ENCODE data around the gene PIGB. TPM values are rescaled to one million over a fixed set of nuclear protein-coding genes. Genes with fewer than 3 reads are reported as not detected.

Gene PIGB
- total and polyA plus RNA-seq, 4 donors, result 3.4 to 9.7 (median 4.8) TPM

GRCh38 chr15:55348281-55348778 lies 29.3 kb downstream of the PIGB start (continued):
- no peak for TF ChIP-seq ZBTB33 (IDR thresholded peaks at IDR 0.05)
- TF ChIP-seq TAF1 (conservative IDR thresholded peaks at IDR 0.05), result no peak
- TF ChIP-seq GABPA (IDR thresholded peaks at IDR 0.05 in 1 of 2, conservative IDR thresholded peaks at IDR 0.05 in 1 of 2), result no peak
- no peak for TF ChIP-seq HNF4G (IDR thresholded peaks at IDR 0.05)
- TF ChIP-seq FOXA1 (IDR thresholded peaks at IDR 0.05), result no peak
- no peak for TF ChIP-seq NR2F2 (IDR thresholded peaks at IDR 0.05)
- no peak for TF ChIP-seq HNF4A (conservative IDR thresholded peaks at IDR 0.05)
- TF ChIP-seq RXRA (IDR thresholded peaks at IDR 0.05), result no peak
- TF ChIP-seq RAD21 (IDR thresholded peaks at IDR 0.05), result no peak
- TF ChIP-seq EGR1 (IDR thresholded peaks at IDR 0.05; ENCODE audit: low read depth in 2 of 2), result no peak

GRCh38 chr15:55349282-55349681 lies 30.3 kb downstream of the PIGB start:
- H3K4me1 ChIP-seq (ENCODE audit: control insufficient read depth in 4 of 4, insufficient read depth in 4 of 4, low read length in 3 of 4), result no peaks in the 10 kb centered on the region
- no peaks in the 10 kb centered on the region for H3K9me3 ChIP-seq (ENCODE audit: control insufficient read depth in 4 of 4, low read length in 3 of 4)
- WGBS, result 95% methylated on average over 2 of the region's 2 CpGs
- TF ChIP-seq MAX (IDR thresholded peaks at IDR 0.05) (no peak), YY1 (IDR thresholded peaks at IDR 0.05) (no peak), HNF4G (IDR thresholded peaks at IDR 0.05) (no peak), REST (IDR thresholded peaks at IDR 0.05) (no peak), ATF3 (IDR thresholded peaks at IDR 0.05) (no peak), FOXA1 (IDR thresholded peaks at IDR 0.05) (no peak), RXRA (IDR thresholded peaks at IDR 0.05) (no peak), NR2F2 (IDR thresholded peaks at IDR 0.05) (no peak), FOXA2 (IDR thresholded peaks at IDR 0.05) (no peak), HNF4A (conservative IDR thresholded peaks at IDR 0.05) (no peak), JUND (IDR thresholded peaks at IDR 0.05) (no peak), CTCF (IDR thresholded peaks at IDR 0.05; ENCODE audit: low read depth, low read length, missing input control) (no peak), SP1 (IDR thresholded peaks at IDR 0.05) (no peak), EGR1 (IDR thresholded peaks at IDR 0.05; ENCODE audit: low read depth in 2 of 2) (no peak), RAD21 (IDR thresholded peaks at IDR 0.05) (no peak), GABPA (IDR thresholded peaks at IDR 0.05 in 1 of 2, conservative IDR thresholded peaks at IDR 0.05 in 1 of 2) (no peak)
- no peaks in the 10 kb centered on the region for H3K27me3 ChIP-seq (ENCODE audit: control insufficient read depth in 4 of 4, insufficient read depth in 4 of 4, low read length in 3 of 4)
- H3K4me3 ChIP-seq (ENCODE audit: low read depth in 1 of 3, low read length in 3 of 3), result no peak overlapping the region
- peaks cover 0 to 5% (median 1%) of the 10 kb centered on the region in 4 donors for H3K36me3 ChIP-seq (ENCODE audit: control insufficient read depth in 4 of 4, insufficient read depth in 3 of 4, low read depth in 1 of 4, low read length in 3 of 4)
- no peak overlapping the region for H3K27ac ChIP-seq (ENCODE audit: low read depth in 1 of 2, low read length in 2 of 2)
- no peak for DNase-seq (ENCODE audit: low spot score)
- H3K9ac ChIP-seq (ENCODE audit: low read depth in 1 of 2, low read length in 2 of 2), result no peak overlapping the region

All from liver (tissue), 9 donors.